ENCODE results near the gene LSS. TPM values are rescaled to one million over a fixed set of nuclear protein-coding genes. Genes with fewer than 3 reads are reported as not detected.

Gene LSS
- total RNA-seq, 1 experiment from 2014 or later: 130 TPM

- BruUV-seq (replicated peaks): no TSS peak
- TF ChIP-seq EZH2 (IDR thresholded peaks at IDR 0.05; ENCODE audit: borderline replicate concordance, low read depth, low read length, poor library complexity, severe bottlenecking) (no peak), CTCF (conservative IDR thresholded peaks at IDR 0.05; ENCODE audit: low read depth, low read length) (no peak)
- H3K4me1 ChIP-seq (ENCODE audit: insufficient read depth, low read length, poor library complexity, severe bottlenecking): no peaks in the 10 kb centered on the region
- H3K36me3 ChIP-seq (ENCODE audit: insufficient read depth, low read length, poor library complexity, severe bottlenecking): peaks cover 3% of the 10 kb centered on the region
- intact Hi-C loops (cut with micrococcal nuclease; ENCODE audit: unreplicated experiment): no loop called here
- H3K27me3 ChIP-seq (replicated peaks; ENCODE audit: insufficient read depth, low read depth, low read length, poor library complexity): no peaks in the 10 kb centered on the region
- no peak overlapping the region for H3K4me3 ChIP-seq (ENCODE audit: low read depth, low read length, poor library complexity, severe bottlenecking)
- ChIA-PET CTCF (interaction anchor here (0.7 kb wide), 1 partner anchor 10 kb away, joined by 3 read pairs; no protein-coding TSS in a partner anchor), POLR2A (ENCODE audit: low non-redundant PET) (no interaction called here)
- no peaks in the 10 kb centered on the region for H3K9me3 ChIP-seq (ENCODE audit: low read depth, low read length, poor library complexity, severe bottlenecking)
- DNase-seq (ENCODE audit: low spot score): no peak
- no peak overlapping the region for H3K27ac ChIP-seq (ENCODE audit: low read depth, low read length, poor library complexity, severe bottlenecking)
These were observed 60.3 kb downstream of the LSS start for GRCh38 chr21:46168238-46168637.

DNA sequence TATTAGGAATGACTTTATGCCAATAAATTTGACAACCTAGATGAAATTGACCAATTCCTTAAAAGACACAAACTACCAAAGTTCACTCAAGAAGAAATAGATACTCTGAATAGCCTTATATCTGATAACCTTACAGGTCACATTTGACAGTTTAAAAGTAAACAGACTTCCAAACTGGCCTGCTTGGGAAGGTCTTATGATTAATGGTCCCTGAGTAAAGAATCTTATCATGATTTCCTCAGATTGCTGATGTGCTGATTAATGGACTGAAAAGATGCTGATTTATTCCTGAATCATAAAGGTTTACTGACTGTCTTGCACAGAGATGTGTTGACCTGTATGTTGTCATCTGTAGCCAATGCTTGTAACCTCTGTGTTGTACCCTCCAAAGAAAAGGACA lies 63.5 kb downstream of the LSS start:
- no peaks in the 10 kb centered on the region for H3K4me1 ChIP-seq (ENCODE audit: insufficient read depth, low read length, poor library complexity, severe bottlenecking)
- peaks cover 7% of the 10 kb centered on the region for H3K36me3 ChIP-seq (ENCODE audit: insufficient read depth, low read length, poor library complexity, severe bottlenecking)
- POLR2A ChIA-PET (ENCODE audit: low non-redundant PET): no interaction called here
- intact Hi-C loops (cut with micrococcal nuclease; ENCODE audit: unreplicated experiment): no loop called here
- no TSS peak for BruUV-seq (replicated peaks)
- H3K27ac ChIP-seq (ENCODE audit: low read depth, low read length, poor library complexity, severe bottlenecking): no peak overlapping the region
- H3K27me3 ChIP-seq (replicated peaks; ENCODE audit: insufficient read depth, low read depth, low read length, poor library complexity): no peaks in the 10 kb centered on the region
- no peak overlapping the region for H3K4me3 ChIP-seq (ENCODE audit: low read depth, low read length, poor library complexity, severe bottlenecking)
- no peaks in the 10 kb centered on the region for H3K9me3 ChIP-seq (ENCODE audit: low read depth, low read length, poor library complexity, severe bottlenecking)
- CTCF ChIA-PET: no interaction called here
- DNase-seq (ENCODE audit: low spot score): no peak
- TF ChIP-seq CTCF (conservative IDR thresholded peaks at IDR 0.05; ENCODE audit: low read depth, low read length): no peak
- TF ChIP-seq EZH2 (IDR thresholded peaks at IDR 0.05; ENCODE audit: borderline replicate concordance, low read depth, low read length, poor library complexity, severe bottlenecking): no peak

- DNase-seq (ENCODE audit: low spot score): no peak
- Histone ChIP-seq H3K27ac (ENCODE audit: low read depth, low read length, poor library complexity, severe bottlenecking) (no peak overlapping the region), H3K4me3 (ENCODE audit: low read depth, low read length, poor library complexity, severe bottlenecking) (no peak overlapping the region), H3K36me3 (ENCODE audit: insufficient read depth, low read length, poor library complexity, severe bottlenecking) (peaks cover 7% of the 10 kb centered on the region), H3K27me3 (replicated peaks; ENCODE audit: insufficient read depth, low read depth, low read length, poor library complexity) (no peaks in the 10 kb centered on the region), H3K9me3 (ENCODE audit: low read depth, low read length, poor library complexity, severe bottlenecking) (no peaks in the 10 kb centered on the region), H3K4me1 (ENCODE audit: insufficient read depth, low read length, poor library complexity, severe bottlenecking) (no peaks in the 10 kb centered on the region)
- intact Hi-C loops (cut with micrococcal nuclease; ENCODE audit: unreplicated experiment): no loop called here
- CTCF ChIA-PET: no interaction called here
- TF ChIP-seq EZH2 (IDR thresholded peaks at IDR 0.05; ENCODE audit: borderline replicate concordance, low read depth, low read length, poor library complexity, severe bottlenecking) (no peak), CTCF (conservative IDR thresholded peaks at IDR 0.05; ENCODE audit: low read depth, low read length) (no peak)
- POLR2A ChIA-PET (ENCODE audit: low non-redundant PET): no interaction called here
- no TSS peak for BruUV-seq (replicated peaks)
These were observed 65.2 kb downstream of the LSS start for GRCh38 chr21:46163380-46163779.
